ENCODE results near the gene EMC9.

DNA sequence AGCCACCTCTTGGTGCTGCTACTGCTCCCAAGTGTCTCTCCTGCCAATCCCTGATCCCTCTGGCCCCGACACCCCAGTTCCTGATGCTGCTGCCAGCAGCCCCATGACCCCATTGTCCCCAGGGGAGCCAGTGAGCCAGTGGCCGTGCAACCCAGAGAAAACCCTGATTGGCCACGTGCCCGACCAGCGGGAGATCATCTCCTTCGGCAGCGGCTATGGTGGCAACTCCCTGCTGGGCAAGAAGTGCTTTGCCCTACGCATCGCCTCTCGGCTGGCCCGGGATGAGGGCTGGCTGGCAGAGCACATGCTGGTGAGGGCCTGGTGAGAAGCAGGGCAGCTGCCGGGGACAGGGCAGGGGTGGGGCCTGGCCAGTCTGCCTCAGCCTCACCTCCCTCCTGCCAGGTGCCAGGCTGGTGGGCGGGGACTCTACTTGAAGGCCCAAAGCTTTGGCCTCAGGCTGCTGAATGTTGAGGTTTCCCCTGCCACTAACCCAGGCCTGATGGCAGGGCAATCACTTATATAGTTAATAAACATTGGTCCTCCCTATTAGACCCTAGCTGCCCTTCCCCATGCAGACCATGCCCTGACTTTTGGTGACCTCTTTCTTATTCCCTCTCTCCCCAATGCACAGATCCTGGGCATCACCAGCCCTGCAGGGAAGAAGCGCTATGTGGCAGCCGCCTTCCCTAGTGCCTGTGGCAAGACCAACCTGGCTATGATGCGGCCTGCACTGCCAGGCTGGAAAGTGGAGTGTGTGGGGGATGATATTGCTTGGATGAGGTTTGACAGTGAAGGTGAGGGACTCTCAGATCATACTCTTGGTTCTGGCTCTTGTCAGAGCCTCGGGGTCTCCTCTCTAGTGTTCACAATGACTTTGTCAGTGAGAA, 42.2 kb downstream of the EMC9 start:
- no peak for TF ChIP-seq ARNT (IDR thresholded peaks at IDR 0.05)
- TF ChIP-seq ELF4 (IDR thresholded peaks at IDR 0.05) = no peak
- no peak for TF ChIP-seq BHLHE40 (IDR thresholded peaks at IDR 0.05; ENCODE audit: borderline replicate concordance)
- TF ChIP-seq SUZ12 (IDR thresholded peaks at IDR 0.05) = no peak
- no peak for TF ChIP-seq SP1 (IDR thresholded peaks at IDR 0.05)
- TF ChIP-seq PKNOX1 (IDR thresholded peaks at IDR 0.05) = no peak
- TF ChIP-seq FOXM1 (IDR thresholded peaks at IDR 0.05; ENCODE audit: borderline replicate concordance) = no peak
- TF ChIP-seq FOXA1 (IDR thresholded peaks at IDR 0.05) = no peak
- TF ChIP-seq TARDBP (IDR thresholded peaks at IDR 0.05) = no peak
- TF ChIP-seq NFRKB (IDR thresholded peaks at IDR 0.05) = no peak
- TF ChIP-seq FOXK2 (IDR thresholded peaks at IDR 0.05) = no peak

Data from HEK293T (cell line).